Activated gamma-delta T cell (primary cell): Measurements from ENCODE around the gene SHANK2.

Experiments used
- DNase-seq: peaks from one replicate; lab custom pipeline; 2025; lab: John Stamatoyannopoulos, UW

SHANK2 gene

DNA sequence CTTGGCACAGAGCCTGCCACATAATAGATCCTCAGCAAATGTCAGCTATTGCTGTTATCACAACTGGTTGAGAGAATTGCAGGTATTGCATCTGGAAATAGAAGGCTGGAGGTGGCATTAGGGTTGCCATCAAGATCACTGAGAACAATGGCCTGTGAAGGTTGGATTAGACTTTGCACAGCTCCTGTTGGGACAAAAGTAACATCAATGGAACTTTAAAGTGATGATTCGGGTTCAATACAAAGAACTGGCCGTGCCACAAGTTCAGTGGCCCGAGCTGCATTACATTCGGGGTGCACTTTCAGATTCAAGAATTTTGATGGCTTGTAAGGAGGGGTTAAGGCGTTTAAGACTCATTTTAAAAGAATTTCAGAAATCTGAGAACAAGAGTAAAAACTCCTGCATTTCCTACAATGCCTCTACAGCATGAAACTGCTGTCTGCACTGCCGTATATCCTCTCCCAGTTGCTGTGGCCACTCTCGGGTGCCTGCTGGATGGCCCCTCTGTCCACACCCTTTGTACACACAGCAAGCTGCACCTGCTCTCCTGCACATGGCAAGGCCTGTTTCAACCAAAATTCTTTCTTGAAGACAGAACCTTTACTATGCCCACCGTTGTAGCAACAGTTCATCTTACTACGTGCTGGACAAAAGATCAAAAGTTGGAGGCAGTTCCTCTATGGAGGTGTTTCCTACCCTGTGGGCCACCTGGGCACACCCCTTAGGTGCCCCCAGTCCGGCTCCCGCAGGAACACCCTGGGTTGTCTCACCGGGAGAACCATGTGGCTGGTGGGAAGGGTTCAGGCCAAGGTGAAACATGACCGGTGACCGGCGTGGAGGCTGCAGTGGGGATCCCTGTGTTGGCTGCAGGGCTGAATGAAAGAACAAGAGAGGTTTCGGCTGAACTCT lies 17.5 kb upstream of the SHANK2 start:
- DNase-seq: no peak

DNA sequence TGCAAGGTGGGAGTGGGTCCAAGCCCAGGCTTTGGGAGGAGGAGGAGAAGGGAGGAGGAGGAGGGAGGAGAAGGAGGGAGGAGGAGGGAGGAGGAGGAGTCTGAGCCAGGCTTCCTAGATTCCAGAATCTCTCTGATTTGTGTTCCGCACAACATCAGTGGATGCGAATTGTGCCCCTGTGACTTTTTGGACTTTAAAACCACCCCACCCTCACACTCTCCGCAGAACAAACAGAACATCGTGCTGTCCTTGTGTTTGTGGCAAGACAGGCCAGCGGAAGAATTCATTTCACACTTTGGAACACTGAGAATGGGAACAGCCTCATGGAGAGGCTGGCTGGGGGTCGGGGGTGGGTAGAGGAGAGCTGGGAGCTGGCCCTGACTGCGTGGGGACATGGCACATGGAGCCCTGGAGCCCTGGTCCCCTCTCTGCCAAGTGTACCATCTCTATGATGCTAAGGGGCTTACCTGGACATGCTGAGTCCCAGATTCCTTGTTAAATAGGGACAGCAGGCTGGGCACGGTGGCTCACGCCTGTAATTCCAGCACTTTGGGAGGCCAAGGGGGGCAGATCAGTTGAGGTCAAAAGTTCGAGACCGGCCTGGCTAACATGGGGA lies 16.4 kb upstream of the SHANK2 start:
- DNase-seq: no peak

DNA sequence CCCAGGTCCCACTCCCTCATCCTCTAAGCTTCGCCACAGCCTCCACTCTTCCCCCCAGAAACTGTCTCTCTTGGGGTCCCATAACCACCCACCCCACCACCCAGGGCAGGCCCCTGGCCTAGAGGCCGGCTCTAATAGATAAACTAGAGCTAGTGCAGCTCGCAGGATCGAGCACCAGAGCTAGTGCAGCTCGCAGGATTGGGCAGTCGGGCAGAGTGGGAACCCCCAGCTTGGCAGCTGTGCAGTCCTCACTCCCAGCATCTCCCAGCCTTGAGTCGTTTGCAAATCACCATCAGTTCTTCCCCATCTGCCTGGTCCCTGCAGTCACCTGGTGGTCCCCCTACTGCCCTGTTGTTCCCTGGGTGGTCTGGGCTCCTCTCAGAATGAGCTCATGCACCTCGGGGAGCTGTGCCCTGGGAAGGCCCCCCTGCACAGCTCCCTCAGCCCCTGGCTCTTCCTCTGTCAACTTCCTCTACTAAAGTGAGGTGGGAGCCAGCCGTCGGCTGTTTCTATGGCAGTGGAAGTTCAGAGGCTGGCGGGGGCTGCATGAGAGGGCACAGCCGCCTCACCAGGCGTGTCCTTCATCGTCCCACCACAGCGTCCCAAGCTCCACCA lies 15.5 kb upstream of the SHANK2 start:
- DNase-seq: no peak

DNA sequence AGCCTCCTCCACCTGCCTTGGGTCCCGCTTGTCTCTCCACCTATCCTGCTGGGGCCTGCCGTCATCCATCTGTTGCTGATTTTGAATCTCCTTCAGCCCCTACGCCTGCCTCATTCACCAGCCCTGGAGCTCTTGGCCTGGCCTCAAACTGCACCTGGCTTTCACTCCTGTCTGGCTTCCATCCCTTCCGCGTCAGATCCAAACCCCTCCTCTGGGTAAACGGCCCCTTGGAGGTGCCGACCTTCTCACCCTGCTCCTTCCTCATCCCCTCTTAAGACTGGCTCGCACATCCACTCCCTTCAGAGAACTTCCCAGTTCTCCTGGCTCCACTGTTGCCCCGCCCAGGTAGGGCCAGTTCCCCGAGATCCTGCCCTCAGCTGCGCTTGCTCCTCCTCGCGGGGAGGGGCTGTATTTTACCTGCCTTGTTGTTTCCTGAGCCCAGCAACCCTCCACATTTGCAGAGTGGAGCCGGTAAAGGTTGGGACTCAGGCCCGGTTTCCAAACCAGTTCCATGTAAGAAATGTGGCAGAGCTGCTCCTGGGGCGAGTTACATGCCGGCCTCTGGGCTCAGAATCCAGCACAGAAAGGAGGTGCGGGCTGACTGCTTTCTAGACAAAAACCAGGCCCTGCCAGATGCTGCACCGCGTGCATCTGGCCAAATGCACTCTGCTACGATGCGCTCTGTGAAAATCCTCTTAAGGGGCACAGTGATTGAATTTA lies 13.9 kb upstream of the SHANK2 start:
- DNase-seq: no peak

DNA sequence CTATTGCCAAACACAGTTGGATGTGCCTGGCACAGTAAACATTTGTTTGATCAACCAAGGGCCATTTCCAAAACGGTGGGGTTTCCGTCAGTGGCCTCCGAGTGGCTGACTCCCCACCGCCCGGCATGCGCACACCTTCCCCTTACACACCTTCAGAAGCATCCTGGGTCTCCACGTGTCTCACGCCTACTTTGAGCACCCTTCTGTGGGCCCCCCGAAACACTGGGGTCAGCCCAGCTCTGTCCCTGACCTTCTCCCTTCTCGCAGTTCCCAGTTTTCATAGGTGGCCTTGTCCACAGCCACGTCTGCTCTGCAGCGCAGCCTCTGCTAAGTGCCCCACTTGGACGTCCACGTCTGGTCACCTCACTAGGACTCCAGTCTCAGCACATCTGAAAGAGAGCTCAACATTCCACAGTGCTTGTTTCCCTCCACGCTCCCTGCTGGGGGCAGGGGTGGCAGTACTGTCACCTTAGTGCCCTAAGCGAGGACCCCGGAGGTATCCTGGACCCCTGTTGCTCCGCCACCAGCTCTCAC lies 13.2 kb upstream of the SHANK2 start:
- no peak for DNase-seq

DNA sequence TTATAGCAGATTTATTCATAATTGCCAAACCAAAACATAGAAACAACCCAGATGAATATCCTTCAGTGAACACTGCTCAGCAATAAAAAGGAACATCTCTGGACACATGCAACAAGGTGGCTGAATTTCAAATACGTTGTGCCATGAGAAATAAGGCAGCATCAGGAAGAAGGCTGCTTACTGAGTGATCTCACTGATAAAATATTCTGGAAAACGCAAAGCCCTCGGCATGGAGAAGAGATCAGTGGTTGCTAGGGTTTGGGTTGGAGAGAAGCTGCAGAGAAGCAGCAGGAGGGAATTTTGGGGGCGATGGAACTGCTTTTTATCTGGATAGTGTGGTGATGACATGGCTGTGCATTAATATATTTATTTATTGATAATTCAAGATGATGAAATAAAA lies 11.0 kb upstream of the SHANK2 start:
- no peak for DNase-seq

DNA sequence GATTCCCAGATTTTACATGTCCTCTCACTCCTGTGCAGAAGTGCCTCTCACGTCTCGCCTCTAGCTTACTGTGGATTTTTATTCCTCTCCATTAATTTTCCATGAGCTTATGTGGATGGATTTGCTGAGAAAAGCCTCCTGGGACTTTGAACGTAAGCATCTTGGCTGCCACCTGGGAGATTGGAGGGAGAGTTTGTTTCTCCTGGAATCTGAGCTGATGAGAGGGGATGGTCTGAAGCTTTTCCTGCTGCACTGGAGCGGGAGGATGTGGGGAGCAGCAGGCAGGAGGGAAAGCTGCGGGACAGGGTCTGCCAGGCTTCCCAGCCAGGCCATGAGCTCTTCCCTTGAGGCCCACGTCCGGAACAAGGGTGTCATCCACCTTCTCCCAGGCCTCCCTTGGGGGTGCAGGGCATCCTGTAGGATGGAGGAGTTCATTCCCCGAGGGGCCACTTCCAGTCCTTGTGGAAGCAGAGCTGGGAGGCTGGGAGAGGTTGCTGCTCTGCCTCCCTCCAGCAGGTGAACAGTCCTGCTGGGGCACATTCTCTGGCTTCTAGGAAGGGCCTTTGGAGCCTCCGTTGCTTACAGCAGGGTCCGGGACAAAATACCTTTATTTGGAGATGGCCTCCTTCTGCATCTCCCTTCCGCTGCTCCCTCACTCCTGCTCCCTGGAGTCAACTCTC lies 3.6 kb upstream of the SHANK2 start:
- no peak for DNase-seq

DNA sequence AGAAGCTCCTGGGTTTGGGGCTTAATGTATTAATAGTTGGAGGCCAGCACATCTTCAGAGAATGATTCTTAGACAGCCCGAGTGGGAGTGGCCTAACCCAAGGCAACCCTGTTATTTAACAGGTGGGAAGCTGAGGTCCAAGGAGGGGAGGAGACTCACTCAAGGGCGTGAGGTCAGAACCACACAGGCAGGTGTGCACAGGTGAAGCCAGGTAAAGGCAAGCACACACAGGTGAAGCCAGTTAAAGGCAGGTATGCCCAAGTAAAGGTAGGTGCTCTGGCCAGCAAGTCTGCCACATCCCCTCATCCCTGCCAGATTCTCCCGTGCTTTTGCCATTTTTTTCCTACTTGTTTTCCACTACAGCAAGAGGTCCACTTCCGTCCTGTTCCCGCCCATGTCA lies 2.9 kb upstream of the SHANK2 start:
- DNase-seq: no peak

DNA sequence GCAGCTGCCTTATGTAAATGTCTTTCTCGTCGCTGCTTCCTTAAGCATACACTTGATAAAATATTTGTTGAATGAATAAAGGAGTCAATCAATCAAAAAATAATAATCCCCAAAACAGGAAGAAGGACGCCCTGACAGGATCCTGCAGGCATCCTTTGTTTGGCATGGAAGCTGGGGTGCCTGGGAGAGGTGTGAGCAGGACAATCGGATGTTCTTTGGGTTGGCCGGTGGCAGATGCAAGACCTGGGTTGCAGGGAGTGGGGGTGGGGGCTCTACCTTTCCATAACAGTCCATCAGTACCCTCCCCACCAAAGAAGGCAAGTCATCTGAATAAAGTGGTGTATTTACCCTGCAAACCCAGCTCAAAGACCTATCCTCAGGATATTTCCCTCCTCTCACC lies 1.4 kb upstream of the SHANK2 start:
- DNase-seq: no peak

DNA sequence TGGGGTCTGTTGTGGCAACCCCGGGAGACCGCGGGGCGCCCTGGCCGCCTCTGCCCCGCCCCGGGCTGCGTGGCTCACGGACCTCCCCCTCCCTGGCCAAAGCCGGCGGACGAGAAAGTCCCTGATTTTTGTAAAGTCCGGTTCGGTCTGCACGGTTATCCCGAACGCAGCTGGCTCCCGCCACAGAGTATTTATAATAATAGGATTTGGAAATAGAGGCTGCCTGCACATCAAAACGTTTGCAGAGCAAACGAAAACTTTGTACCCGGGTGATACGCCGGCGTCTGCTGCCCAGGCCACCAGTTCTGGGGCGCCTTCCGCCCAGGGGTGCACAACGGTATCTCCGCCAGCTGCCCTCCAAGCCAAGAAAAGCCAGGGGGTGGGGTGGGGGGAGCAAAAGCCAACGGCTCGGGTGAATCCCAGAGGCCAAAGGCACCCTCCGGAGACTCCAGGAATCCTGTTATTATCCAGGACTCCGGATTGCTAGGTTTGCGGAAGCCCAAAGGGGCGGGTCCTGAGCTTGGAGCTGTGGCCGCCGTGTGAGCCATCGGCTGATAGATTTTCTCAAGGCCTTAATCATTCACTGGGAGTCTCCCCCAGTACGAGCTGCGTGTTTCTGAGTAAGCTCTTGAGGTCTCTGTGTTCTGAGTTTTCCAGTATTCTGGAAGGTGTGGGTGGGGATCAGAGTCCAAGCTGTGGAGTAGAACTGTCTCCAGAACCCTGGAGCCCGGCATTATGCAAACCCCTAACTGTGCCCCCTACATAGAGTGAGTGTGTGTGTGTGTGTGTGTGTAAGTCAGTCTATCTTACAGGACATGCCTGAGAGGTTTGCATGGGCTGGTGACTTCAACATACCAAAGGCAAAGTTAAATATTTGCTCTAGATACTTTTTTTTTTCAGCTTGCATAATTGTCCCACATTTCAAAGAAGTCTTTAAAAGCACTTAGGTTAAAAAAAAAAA lies 673 bp upstream of the SHANK2 start:
- DNase-seq: no peak

DNA sequence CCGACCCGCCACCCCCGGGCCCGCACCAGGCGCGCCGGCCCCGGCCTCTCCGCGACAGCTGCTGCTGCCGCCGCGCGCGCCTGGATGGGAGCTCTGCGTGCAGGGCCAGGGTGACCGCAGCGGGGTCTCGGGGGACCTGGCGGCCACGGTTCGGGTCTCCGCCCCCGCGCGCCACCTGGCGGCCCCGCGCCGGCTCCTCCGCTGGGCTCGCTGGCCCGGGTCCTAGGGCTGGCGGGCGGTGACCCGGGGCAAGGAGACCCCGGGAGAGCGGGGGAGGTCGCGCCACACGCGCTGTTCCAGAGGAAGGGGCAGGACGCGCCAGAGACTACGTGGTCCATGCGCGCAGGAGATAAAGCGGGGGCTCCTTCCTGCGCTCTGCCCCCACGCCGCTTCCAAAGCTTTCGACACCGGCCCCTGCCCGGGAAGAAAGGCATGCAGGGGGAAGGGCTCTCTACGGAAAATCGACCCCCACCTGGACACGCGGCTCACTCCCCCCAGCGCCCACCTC lies 562 bp downstream of the SHANK2 start:
- no peak for DNase-seq

DNA sequence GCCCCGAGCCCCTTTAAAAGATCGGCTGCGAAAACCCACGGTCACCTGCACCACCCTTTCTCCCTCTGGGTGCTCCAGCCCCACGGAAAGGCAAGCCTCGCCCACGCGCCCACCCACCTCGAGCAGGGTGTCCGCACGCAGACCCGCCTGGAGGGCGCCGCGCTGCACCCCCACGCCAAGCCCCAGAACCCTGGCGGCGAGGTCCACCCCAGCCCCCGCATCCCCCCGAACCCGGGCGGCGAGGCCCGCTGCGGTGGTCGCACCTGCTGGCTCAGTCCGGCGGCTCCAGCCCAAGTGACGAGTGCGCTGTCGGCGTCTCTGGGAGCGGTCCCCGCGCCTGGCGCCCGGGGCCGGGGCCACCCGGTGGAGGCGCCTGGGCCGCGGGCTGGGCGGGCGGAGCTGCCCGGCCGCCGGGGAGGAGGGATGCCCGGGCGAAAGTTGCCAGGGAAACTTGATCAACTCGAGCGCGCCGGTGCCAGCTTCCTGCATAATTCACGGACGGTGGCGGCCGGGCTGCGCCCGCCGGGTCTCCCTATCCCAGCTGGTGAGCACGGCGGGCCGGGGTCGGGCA lies 1.1 kb downstream of the SHANK2 start:
- DNase-seq: no peak

DNA sequence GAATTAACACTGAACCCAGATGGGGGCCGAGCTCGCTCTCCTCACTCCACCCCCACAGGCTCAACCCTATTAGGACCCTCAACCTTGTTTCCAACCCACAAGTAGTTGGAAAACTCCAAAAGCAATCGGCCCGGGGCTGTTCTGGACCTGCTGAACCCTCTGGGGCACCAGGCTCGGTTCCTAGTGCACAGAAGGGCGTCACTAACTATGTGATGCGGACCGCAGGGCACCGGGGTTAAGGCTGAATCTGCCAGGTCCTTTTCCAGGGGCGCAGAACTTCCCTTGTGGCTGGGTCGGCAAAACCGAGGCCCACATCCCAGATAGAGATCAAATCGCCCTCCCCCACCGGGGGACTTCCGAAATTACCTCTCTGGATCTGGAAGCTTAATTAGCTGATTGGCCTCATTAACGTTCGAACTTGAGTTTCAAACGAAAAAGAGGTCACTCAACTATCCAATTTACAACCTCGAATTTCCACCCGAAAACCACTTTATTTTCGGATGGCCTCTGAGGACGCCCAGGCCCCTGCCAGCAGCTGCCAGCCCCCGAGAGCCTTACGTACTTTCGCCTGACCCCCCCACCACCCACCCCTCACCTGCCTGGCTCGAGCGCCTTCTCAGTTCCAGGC lies 1.7 kb downstream of the SHANK2 start:
- no peak for DNase-seq

DNA sequence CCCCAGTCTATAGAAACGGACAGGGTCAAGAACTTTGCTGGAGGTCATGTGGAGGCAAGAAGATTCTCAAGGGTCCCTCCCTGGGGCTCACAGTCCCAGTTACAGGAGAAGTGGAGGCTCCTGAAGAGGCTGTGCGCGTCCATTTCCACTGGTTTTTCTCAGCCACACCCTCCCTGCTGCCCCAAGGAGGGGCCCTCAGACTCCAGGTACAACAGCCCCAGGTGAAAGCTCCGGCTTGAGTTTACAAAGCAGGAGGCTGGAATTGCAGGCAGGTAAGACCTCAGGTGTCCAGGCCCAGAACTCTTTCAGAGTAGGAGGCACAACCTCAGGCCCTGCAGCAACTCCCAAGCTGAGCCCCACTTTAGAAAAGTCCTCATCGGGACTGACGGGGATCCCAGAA lies 3.1 kb downstream of the SHANK2 start:
- DNase-seq: no peak

DNA sequence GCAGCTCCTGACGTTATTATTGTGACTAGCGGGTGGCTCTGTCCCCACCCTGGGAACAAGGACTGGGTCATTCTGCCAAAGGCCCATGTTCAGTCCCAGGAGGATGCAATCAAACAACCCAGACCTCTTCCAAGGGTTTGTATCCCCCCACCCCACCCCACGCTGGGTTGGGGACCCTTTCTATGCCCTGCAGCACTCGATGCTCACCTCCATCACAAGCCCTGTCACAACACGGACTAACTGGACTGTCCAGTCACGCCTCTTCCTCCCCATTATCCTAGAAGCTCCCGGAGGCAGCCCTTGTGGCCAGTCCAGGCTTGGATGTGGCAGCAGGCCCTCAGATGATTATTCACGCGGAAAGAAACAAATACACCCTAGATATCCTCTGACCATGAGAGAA lies 3.7 kb downstream of the SHANK2 start:
- DNase-seq: no peak

DNA sequence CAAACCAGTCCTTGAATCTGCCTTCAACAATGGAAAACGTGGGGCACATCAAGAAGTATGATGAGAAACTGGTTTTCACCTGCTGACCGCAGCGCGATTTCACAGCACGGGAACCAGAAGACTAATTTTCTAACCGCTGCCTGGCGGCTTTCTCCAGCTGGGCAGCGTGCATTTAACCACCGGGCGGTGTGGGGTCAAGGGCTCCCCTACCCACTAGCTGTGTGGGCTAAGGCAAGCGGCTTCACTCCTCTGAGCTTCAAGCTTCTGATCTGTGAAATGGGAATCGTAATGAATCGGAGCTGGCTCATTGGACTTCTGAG lies 4.2 kb downstream of the SHANK2 start:
- no peak for DNase-seq

DNA sequence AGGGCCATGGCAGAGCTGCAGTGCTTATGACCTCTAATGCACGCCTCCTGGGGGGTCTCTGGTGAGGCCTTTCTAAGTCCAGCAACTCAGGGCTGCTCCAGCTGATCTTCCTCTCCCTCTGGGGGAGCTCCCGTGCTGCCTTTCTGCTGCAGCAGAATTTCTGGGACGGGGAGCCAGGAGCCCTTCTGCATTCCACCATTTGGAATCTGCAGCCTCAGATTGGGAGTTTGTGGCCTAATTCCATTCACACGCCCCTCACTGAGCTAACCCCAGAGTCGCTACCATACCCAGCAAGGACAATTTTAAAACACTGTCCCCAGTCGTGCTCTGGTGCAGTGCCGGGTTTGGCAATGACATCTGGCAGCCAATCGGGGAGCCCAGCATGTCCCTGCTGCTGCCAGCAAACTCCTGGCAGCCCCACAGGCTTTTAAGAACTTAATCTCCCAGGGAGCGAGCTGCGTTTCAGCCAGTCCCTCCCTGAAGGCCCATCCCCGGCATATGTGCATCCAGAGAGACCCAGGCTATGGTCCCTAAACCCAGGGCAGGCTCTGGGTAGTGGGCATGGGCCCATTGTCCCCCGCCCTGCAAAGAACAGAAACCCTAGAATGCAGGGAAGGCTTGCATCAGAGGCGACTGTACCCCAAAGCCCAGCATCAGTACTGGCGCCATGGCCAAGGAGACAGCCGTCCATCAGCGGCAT lies 4.7 kb downstream of the SHANK2 start:
- DNase-seq: no peak

DNA sequence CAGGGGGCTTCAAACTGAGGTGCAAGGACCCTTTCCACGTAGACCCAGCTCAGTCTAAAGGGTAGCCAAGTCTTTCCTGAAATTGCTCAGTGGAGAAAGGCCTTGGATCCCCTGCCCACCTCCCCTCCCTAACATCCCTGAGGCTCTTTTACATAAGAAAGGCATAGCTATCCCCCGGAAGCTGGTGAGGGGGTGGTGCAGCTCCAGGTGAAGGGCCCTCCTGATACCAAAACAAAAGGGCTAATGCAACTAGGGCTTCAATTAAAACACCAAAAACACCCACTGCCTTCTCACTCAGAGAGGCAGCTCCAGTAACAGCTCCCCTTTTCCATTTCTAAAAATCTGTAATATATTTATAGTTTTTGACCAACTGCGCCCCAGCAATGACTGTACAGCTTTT lies 5.8 kb downstream of the SHANK2 start:
- DNase-seq: no peak
